H1 (cell line): ENCODE data around the gene KLK10. TPM values are rescaled to one million over a fixed set of nuclear protein-coding genes. Genes with fewer than 3 reads are reported as not detected.

Source experiments
- CTCF ChIA-PET: fragments of 300-600 bp; sonication (Branson Sonifier 250); formaldehyde crosslinking; loops from one replicate; lab custom pipeline; 2021; ENCODE audit not compliant: partially characterized antibody; lab: Charles Lee
- POLR2A ChIA-PET: fragments of 300-600 bp; sonication (Branson Sonifier 250); formaldehyde crosslinking; loops from one replicate; lab custom pipeline; 2021; ENCODE audit warnings: inconsistent platforms; ENCODE audit not compliant: partially characterized antibody; lab: Charles Lee
- DNase-seq, 2 experiments: peaks; one replicate each; pipeline versions ENCODE4 v3.0.0 to v3.0.0-alpha.2; 2010 to 2022; ENCODE audit warnings: low spot score in 2 of 2, low read depth in 1 of 2, mixed read lengths in 1 of 2
- FAIRE-seq: peaks from 2 replicates; lab custom pipeline; 2011; peaks lifted over from hg19 to GRCh38; lab: Jason Lieb, UNC
- H2AFZ ChIP-seq: 2 replicates; pipeline ENCODE4 v1.8.1; 2012; ENCODE audit warnings: low read length, inconsistent platforms
- H2AK5ac ChIP-seq: 2 replicates; pipeline ENCODE4 v1.6.1; 2013; ENCODE audit warnings: low read depth, low read length
- H2BK120ac ChIP-seq: replicated peaks from 2 replicates; pipeline ENCODE3; 2013; ENCODE audit warnings: low read depth, low read length, inconsistent platforms
- H2BK12ac ChIP-seq: 2 replicates; pipeline ENCODE4 v1.6.1; 2013; ENCODE audit warnings: low read depth, low read length
- H2BK15ac ChIP-seq: 2 replicates; pipeline ENCODE4 v1.6.1; 2013; ENCODE audit warnings: low read length
- H2BK20ac ChIP-seq: 2 replicates; pipeline ENCODE4 v1.6.1; 2013; ENCODE audit warnings: low read length
- H2BK5ac ChIP-seq: 2 replicates; pipeline ENCODE4 v1.6.1; 2013; ENCODE audit warnings: low read depth, low read length
- H3K14ac ChIP-seq: 2 replicates; pipeline ENCODE4 v1.6.1; 2013; ENCODE audit warnings: inconsistent platforms; ENCODE audit not compliant: insufficient read length
- H3K18ac ChIP-seq: 2 replicates; pipeline ENCODE4 v1.6.1; 2013; ENCODE audit warnings: low read length; ENCODE audit errors: extremely low read depth
- H3K23ac ChIP-seq: 2 replicates; pipeline ENCODE4 v1.6.1; 2013; ENCODE audit warnings: inconsistent platforms; ENCODE audit not compliant: insufficient read length
- H3K23me2 ChIP-seq: 2 replicates; pipeline ENCODE4 v1.6.1; 2013; ENCODE audit warnings: low read depth, low read length
- H3K27ac ChIP-seq: 2 replicates; pipeline ENCODE4 v1.6.1; 2011; ENCODE audit warnings: low read depth, low read length, inconsistent platforms
- H3K27me3 ChIP-seq, 4 experiments: replicated peaks in 1 of 4; 1 replicate in 1 of 4; 2 replicates in 3 of 4; pipeline versions ENCODE4 v1.6.1 to v1.8.1; 2011 to 2013; ENCODE audit warnings: low read length in 3 of 4, mild to moderate bottlenecking in 3 of 4, inconsistent platforms in 2 of 4, mixed read lengths in 2 of 4, moderate library complexity in 1 of 4; ENCODE audit not compliant: control insufficient read depth in 3 of 4, insufficient read depth in 3 of 4; ENCODE audit errors: extremely low read depth in 1 of 4
- H3K36me3 ChIP-seq, 4 experiments: 2 replicates each; pipeline versions ENCODE4 v1.6.1 to v1.8.1; 2011 to 2013; ENCODE audit warnings: mild to moderate bottlenecking in 4 of 4, low read length in 3 of 4, moderate library complexity in 2 of 4, control low read depth in 1 of 4, inconsistent platforms in 1 of 4; ENCODE audit not compliant: insufficient read depth in 4 of 4, control insufficient read depth in 2 of 4
- H3K4ac ChIP-seq: replicated peaks from 2 replicates; pipeline ENCODE3; 2013; ENCODE audit warnings: low read length, low read depth, mixed read lengths, inconsistent platforms; ENCODE audit not compliant: insufficient read length
- H3K4me1 ChIP-seq, 4 experiments: replicated peaks in 1 of 4; 1 replicate in 1 of 4; 2 replicates in 3 of 4; pipeline versions ENCODE4 v1.6.1 to v1.8.1; 2011 to 2013; ENCODE audit warnings: low read length in 3 of 4, inconsistent platforms in 2 of 4, mixed read lengths in 1 of 4; ENCODE audit not compliant: insufficient read depth in 4 of 4, control insufficient read depth in 3 of 4
- H3K4me2 ChIP-seq, 2 experiments: 2 replicates each; pipeline versions ENCODE4 v1.6.1 to v1.8.1; 2011 to 2013; ENCODE audit warnings: low read depth in 2 of 2, low read length in 2 of 2, control low read depth in 1 of 2, inconsistent platforms in 1 of 2, mild to moderate bottlenecking in 1 of 2; ENCODE audit not compliant: insufficient read depth in 1 of 2
- H3K4me3 ChIP-seq, 4 experiments: fragments of 200-600, 300-600 bp in 1 of 4; sonication (generic), shearing (Covaris generic), sonication (Bioruptor Twin) in 1 of 4; 2 replicates each; pipeline versions ENCODE4 v1.5.1 to v1.8.1; 2011 to 2016; ENCODE audit warnings: low read length in 4 of 4, low read depth in 3 of 4, control low read depth in 2 of 4, inconsistent platforms in 2 of 4, mild to moderate bottlenecking in 2 of 4, mixed read lengths in 1 of 4, moderate library complexity in 1 of 4; ENCODE audit not compliant: insufficient read depth in 2 of 4; ENCODE audit errors: extremely low read depth in 1 of 4
- H3K56ac ChIP-seq: replicated peaks from 2 replicates; pipeline ENCODE3; 2013; ENCODE audit warnings: low read depth, mild to moderate bottlenecking, mixed read lengths, low read length, inconsistent platforms; ENCODE audit not compliant: insufficient read length
- H3K79me1 ChIP-seq: 2 replicates; pipeline ENCODE4 v1.6.1; 2013; ENCODE audit warnings: low read depth, low read length, control low read depth
- H3K79me2 ChIP-seq, 2 experiments: 2 replicates each; pipeline versions ENCODE4 v1.6.1 to v1.8.1; 2012 to 2013; ENCODE audit warnings: low read length in 2 of 2, mild to moderate bottlenecking in 2 of 2, inconsistent platforms in 1 of 2; ENCODE audit not compliant: insufficient read depth in 2 of 2, control insufficient read depth in 1 of 2
- H3K9ac ChIP-seq, 4 experiments: replicated peaks in 1 of 4; 1 replicate in 1 of 4; 2 replicates in 3 of 4; pipeline versions ENCODE4 v1.6.1 to v1.8.1; 2011 to 2013; ENCODE audit warnings: low read depth in 3 of 4, low read length in 3 of 4, control low read depth in 2 of 4, mild to moderate bottlenecking in 2 of 4, moderate library complexity in 2 of 4, inconsistent platforms in 1 of 4; ENCODE audit errors: extremely low read depth in 1 of 4
- H3K9me3 ChIP-seq, 2 experiments: 2 replicates each; pipeline versions ENCODE4 v1.6.1 to v1.8.1; 2012 to 2013; ENCODE audit warnings: mild to moderate bottlenecking in 2 of 2, moderate library complexity in 2 of 2, control low read depth in 1 of 2, inconsistent platforms in 1 of 2, low read depth in 1 of 2, low read length in 1 of 2, mixed read lengths in 1 of 2; ENCODE audit not compliant: insufficient read depth in 2 of 2
- H4K20me1 ChIP-seq, 2 experiments: replicated peaks in 1 of 2; 2 replicates each; pipeline versions ENCODE3 to v1.8.1; 2011 to 2013; ENCODE audit warnings: inconsistent platforms in 2 of 2, low read length in 2 of 2, mild to moderate bottlenecking in 1 of 2; ENCODE audit not compliant: insufficient read depth in 2 of 2, control insufficient read depth in 1 of 2
- H4K5ac ChIP-seq: 2 replicates; pipeline ENCODE4 v1.6.1; 2013; ENCODE audit warnings: low read length, low read depth, mixed read lengths, inconsistent platforms; ENCODE audit not compliant: insufficient read length
- H4K8ac ChIP-seq: 2 replicates; pipeline ENCODE4 v1.8.0; 2013; ENCODE audit warnings: mild to moderate bottlenecking, moderate library complexity, low read length, inconsistent platforms; ENCODE audit not compliant: insufficient read depth; ENCODE audit errors: extremely low read depth
- H4K91ac ChIP-seq: replicated peaks from 2 replicates; pipeline ENCODE3; 2013; ENCODE audit warnings: low read length, mixed read lengths, inconsistent platforms; ENCODE audit not compliant: insufficient read length
- CBX5 ChIP-seq: fragments of 300-800, 300-1000 bp; sonication (generic); IDR thresholded peaks from 2 replicates; pipeline ENCODE4 v1.7.1; 2016; ENCODE audit warnings: antibody characterized with exemption, low read length, low read depth
- CHD2 ChIP-seq: IDR thresholded peaks from 2 replicates; pipeline ENCODE4 v1.6.1; 2012; ENCODE audit warnings: low read length, improper control_type of control experiment
- CTCF ChIP-seq, 3 experiments: IDR thresholded peaks; 1 replicate in 2 of 3; 2 replicates in 1 of 3; pipeline versions ENCODE4 v1.5.1 to v1.6.1; 2011; ENCODE audit warnings: low read length in 3 of 3, mild to moderate bottlenecking in 3 of 3, inconsistent platforms in 2 of 3, low read depth in 1 of 3, moderate library complexity in 1 of 3; ENCODE audit not compliant: insufficient read depth in 1 of 3; ENCODE audit errors: control extremely low read depth in 1 of 3
- POLR2A ChIP-seq, 2 experiments: IDR thresholded peaks; 1 replicate in 1 of 2; 2 replicates in 1 of 2; pipeline ENCODE4 v1.6.1; 2011; ENCODE audit warnings: low read depth in 2 of 2, low read length in 2 of 2, mild to moderate bottlenecking in 2 of 2; ENCODE audit errors: control extremely low read depth in 1 of 2
- TEAD4 ChIP-seq: IDR thresholded peaks from 2 replicates; pipeline ENCODE4 v1.6.1; 2012; ENCODE audit warnings: low read depth, low read length, inconsistent platforms, mixed read lengths
- WGBS, 2 experiments: shearing (Covaris generic) in 1 of 2; methylation state at CpG; one replicate each; pipeline versions ENCODE4 v1.1.6 to v1.1.7; 2013 to 2015; ENCODE audit warnings: low lambda C conversion rate in 2 of 2, mixed read lengths in 2 of 2, inconsistent platforms in 1 of 2, low coverage in 1 of 2, missing lambda C conversion rate in 1 of 2; ENCODE audit not compliant: insufficient replicate concordance in 2 of 2, insufficient coverage in 1 of 2, insufficient read length in 1 of 2; ENCODE audit errors: extremely low coverage in 1 of 2, missing lambda C conversion rate in 1 of 2; 5-methylcytosine and 5-hydroxymethylcytosine counted together
- polyA plus RNA-seq, 7 experiments: library from polyadenylated mRNA; depleted of rRNA in 3 of 7; stranded (reverse) in 5 of 7; unstranded in 2 of 7; fragments of >200 nt in 5 of 7; fragments of 200-250 nt in 2 of 7; gene quantifications; 1 replicate in 5 of 7; 2 replicates in 1 of 7; 4 replicates in 1 of 7; pipeline versions ENCODE4 v1.2.1 to v1.2.3, GENCODE V29; 2011 to 2013; ENCODE audit warnings: missing spikeins in 2 of 7, mixed read lengths in 2 of 7
- total RNA-seq: library from RNA; stranded (reverse); fragmentation: NEBNext Ultra II Directional; extraction: Animal tissue kit (Norgen Biotek cat#: 25700); gene quantifications from 2 replicates; pipeline ENCODE4 v1.2.1, GENCODE V29; 2021
- TF ChIP-seq, protein P1 (sequence below): IDR thresholded peaks from 2 replicates; pipeline ENCODE4 v1.6.1; 2012; ENCODE audit warnings: inconsistent platforms
- TF ChIP-seq, protein P2 (sequence below): IDR thresholded peaks from 2 replicates; pipeline ENCODE4 v1.6.1; 2012; ENCODE audit warnings: low read length, inconsistent platforms

KLK10 gene
- total and polyA plus RNA-seq, 2 of the 8 experiments (the other 6 are each of a cell fraction or from before 2014, with no cell fraction given): 4.8 to 9.7 TPM

GRCh38 chr19:51000981-51001380, 18.5 kb downstream of the KLK10 start:
- Histone ChIP-seq H3K14ac (no peak overlapping the region), H3K79me1 (no peaks in the 10 kb centered on the region), H3K23ac (no peak overlapping the region), H3K56ac (no peak overlapping the region), H2BK12ac (peak overlapping the region; percentile 78; the same call in 1 of the 2 replicates), H2BK5ac (peak overlapping the region; percentile 73; the same call in 1 of the 2 replicates), H2BK20ac (0 out of 2 replicates have a peak overlapping the region, but pooled peaks have one; percentile 48), H3K4me3 (peak overlapping the region in 2 of 4 experiments; percentile 15 to 29; a peak in 3 of 8 replicates), H2BK15ac (peak overlapping the region; percentile 46; the same call in 1 of the 2 replicates), H2AK5ac (no peak overlapping the region), H3K27ac (no peak overlapping the region), H3K18ac (0 out of 2 replicates have a peak overlapping the region, but pooled peaks have one; percentile 20), H3K23me2 (no peaks in the 10 kb centered on the region), H4K20me1 (no peaks in the 10 kb centered on the region), H4K91ac (peak overlapping the region; percentile 26), H2BK120ac (no peak overlapping the region), H3K9ac (no peak overlapping the region), H3K4ac (peak overlapping the region; percentile 34), H3K9me3 (no peaks in the 10 kb centered on the region), H2AFZ (peak overlapping the region; percentile 67; the same call in 1 of the 2 replicates), H4K8ac (no peak overlapping the region), H3K4me2 (peak overlapping the region; percentile 26 to 71), H3K27me3 (no peaks in the 10 kb centered on the region; a peak in 1 of 7 replicates), H3K79me2 (no peaks in the 10 kb centered on the region), H3K4me1 (peaks cover 0 to 20% (median 6%) of the 10 kb centered on the region in 4 experiments; a peak in 6 of 7 replicates), H3K36me3 (no peaks in the 10 kb centered on the region), H4K5ac (no peak overlapping the region)
- no peak for FAIRE-seq
- CTCF ChIA-PET: interaction anchor here (0.8 to 3.7 kb wide), 9 partner anchors 13 to 97 kb away, joined by 3 to 19 read pairs (median 4); no protein-coding TSS in a partner anchor
- DNase-seq: peak in 1 of 2 experiments; percentile 67
- 36% methylated on average over 11 of the region's 16 CpGs; no CpG with 5 or more reads in 1 of the 2 experiments for WGBS, 2 experiments
- POLR2A ChIA-PET: interaction anchor here (0.8 to 1.8 kb wide), 4 partner anchors 15 to 26 kb away, joined by 3 to 7 read pairs (median 4); no protein-coding TSS in a partner anchor
- TF ChIP-seq CHD2: no peak
- TF ChIP-seq CBX5: no peak
- peak; percentile 65; the same call in 1 of the 2 replicates for TF ChIP-seq TEAD4
- TF ChIP-seq CTCF (IDR thresholded peaks at IDR 0.05; ENCODE audit: control extremely low read depth in 1 of 3, insufficient read depth in 1 of 3, low read depth in 1 of 3, low read length in 3 of 3): peak in 1 of 3 experiments; percentile 8; a peak in 1 of 4 replicates
- TF ChIP-seq POLR2A (IDR thresholded peaks at IDR 0.05; ENCODE audit: control extremely low read depth in 1 of 2, low read depth in 2 of 2, low read length in 2 of 2): no peak
- TF ChIP-seq, protein P1, sequence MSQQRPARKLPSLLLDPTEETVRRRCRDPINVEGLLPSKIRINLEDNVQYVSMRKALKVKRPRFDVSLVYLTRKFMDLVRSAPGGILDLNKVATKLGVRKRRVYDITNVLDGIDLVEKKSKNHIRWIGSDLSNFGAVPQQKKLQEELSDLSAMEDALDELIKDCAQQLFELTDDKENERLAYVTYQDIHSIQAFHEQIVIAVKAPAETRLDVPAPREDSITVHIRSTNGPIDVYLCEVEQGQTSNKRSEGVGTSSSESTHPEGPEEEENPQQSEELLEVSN: peak; percentile 76
- TF ChIP-seq, protein P2, sequence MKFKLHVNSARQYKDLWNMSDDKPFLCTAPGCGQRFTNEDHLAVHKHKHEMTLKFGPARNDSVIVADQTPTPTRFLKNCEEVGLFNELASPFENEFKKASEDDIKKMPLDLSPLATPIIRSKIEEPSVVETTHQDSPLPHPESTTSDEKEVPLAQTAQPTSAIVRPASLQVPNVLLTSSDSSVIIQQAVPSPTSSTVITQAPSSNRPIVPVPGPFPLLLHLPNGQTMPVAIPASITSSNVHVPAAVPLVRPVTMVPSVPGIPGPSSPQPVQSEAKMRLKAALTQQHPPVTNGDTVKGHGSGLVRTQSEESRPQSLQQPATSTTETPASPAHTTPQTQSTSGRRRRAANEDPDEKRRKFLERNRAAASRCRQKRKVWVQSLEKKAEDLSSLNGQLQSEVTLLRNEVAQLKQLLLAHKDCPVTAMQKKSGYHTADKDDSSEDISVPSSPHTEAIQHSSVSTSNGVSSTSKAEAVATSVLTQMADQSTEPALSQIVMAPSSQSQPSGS: no peak
